GM20431 (cell line): ENCODE measurements around the gene ZNRD2.
"Not testable (repeated sequence)": the region's sequence is repeated elsewhere in the genome, so short reads cannot be mapped to it uniquely, and the experiment has no call there.

Source experiments
- in situ Hi-C: fragments of 300-500 bp; cut with MseI, MboI; formaldehyde crosslinking; loops from one replicate; pipeline ENCODE4 v1.15.0; 2020; ENCODE audit warnings: low sequenced_read_pairs; ENCODE audit not compliant: unreplicated experiment

ZNRD2 gene, protein sequence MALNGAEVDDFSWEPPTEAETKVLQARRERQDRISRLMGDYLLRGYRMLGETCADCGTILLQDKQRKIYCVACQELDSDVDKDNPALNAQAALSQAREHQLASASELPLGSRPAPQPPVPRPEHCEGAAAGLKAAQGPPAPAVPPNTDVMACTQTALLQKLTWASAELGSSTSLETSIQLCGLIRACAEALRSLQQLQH

DNA sequence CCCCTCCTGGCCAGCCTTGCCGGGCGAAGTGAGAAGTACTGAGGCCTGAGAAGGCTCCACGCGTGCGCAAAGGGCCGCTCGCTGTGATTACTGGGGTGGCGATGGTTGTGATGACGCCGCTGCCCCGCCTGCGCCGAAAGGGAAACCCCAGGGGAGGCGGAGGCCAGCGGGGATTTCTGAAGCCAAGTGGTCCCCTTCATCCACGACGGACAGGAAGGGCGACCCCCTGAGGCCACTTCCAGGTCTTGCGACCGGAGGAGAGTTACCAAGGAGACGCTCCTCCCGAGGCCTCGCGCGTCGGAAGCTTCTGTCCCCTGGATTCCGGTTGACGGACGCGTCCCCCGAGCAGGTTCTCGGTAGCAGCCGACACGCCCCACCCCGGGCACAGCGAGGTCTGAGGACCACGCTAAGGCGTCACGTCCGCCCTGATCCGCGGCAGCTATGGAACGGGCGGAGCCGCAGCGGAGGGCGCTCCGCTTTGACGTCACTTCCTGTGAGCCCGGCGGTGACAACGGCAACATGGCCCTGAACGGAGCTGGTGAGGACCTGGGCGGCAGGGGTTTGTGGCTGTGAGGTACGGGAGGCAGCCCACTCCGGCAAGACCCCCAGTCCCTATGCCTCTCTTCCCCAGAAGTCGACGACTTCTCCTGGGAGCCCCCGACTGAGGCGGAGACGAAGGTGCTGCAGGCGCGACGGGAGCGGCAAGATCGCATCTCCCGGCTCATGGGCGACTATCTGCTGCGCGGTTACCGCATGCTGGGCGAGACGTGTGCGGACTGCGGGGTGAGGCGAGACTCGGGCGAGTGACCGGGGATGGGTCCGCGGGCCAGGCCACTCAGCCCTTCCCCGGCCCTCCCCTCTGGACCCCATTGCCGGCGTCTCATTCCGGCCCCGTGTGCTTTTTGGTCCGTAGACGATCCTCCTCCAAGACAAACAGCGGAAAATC is at the start of gene ZNRD2:
Gene ZNRD2 (plus strand): TSS at position 505 of the 946 bp plus-strand sequence. CDS start 15 bp downstream, at position 520.
- in situ Hi-C loops, result no loop called here

DNA sequence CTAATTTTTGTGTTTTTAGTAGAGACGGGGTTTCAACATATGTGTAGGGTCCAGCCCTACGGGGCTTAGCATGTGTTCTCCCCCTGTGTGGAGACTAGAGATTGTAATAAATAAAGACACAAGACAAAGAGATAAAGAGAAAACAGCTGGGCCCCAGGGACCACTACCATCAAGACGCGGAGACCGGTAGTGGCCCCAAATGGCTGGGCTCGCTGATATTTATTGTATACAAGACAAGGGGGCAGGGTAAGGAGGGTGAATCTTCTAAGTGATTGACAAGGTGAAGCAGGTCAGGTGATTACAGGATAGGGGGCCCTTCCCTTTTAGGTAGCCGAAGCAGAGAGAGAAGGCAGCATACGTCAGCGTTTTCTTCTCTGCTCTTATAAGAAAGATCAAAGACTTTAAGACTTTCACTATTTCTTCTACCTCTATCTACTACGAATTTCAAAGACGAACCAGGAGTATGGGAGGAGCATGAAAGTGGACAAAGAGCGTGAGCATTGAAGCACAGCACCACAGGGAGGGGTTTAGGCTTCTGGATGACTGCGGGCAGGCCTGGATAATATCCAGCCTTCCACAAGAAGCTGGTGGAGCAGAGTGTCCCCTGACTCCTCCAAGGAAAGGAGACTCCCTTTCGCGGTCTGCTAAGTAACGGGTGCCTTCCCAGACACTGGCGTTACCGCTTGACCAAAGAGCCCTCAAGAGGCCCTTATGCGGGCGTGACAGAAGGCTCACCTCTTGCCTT is 48.3 kb upstream of the ZNRD2 start:
- in situ Hi-C loops, result not testable (repeated sequence)

DNA sequence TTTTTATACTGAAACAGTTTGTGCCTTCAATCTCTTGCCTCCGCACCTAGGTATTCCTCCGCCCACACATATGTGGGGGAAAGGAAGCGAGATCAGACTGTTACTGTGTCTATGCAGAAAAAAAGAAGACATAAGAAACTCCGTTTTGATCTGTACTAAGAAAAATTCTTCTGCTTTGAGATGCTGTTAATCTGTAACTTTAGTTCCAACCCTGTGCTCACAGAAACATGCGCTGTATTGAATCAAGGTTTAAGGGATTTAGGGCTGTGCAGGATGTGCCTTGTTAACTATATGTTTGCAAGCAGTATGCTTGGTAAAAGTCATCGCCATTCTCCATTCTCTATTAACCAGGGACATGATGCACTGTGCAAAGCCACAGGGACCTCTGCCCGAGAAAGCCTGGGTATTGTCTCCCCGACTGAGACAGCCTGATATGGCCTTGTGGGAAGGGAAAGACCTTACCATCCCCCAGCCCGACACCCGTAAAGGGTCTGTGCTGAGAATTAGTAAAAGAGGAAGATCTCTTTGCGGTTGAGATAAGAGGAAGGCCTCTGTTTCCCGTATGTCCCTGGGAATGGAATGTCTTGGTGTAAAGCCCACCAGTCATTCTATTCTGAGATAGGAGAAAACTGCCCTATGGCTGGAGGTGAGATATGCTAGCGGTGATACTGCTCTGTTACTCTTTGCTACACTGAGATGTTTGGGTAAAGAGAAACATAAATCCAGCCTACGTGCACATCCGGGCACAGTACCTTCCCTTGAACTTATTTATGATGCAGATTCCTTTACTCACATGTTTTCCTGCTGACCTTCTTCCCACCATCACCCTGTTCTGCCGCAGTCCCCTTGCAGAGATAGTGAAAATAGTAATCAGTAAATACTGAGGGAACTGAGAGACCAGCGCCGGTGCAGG is 47.3 kb upstream of the ZNRD2 start:
- in situ Hi-C loops, result not testable (repeated sequence)

DNA sequence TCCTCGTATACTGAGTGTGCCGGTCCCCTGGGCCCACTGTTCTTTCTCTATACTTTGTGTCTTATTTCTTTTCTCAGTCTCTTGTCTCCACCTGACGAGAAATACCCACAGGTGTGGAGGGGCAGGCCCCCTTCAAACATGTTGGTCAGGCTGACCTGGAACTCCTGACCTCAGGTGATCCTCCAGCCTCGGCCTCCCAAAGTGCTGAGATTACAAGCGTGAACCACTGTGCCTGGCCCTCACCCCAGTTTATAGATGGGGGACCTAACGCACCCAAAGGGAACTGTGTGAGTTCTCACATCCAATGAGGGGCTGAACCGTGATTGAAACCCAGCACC is 46.7 kb upstream of the ZNRD2 start:
- in situ Hi-C loops, result not testable (repeated sequence)

DNA sequence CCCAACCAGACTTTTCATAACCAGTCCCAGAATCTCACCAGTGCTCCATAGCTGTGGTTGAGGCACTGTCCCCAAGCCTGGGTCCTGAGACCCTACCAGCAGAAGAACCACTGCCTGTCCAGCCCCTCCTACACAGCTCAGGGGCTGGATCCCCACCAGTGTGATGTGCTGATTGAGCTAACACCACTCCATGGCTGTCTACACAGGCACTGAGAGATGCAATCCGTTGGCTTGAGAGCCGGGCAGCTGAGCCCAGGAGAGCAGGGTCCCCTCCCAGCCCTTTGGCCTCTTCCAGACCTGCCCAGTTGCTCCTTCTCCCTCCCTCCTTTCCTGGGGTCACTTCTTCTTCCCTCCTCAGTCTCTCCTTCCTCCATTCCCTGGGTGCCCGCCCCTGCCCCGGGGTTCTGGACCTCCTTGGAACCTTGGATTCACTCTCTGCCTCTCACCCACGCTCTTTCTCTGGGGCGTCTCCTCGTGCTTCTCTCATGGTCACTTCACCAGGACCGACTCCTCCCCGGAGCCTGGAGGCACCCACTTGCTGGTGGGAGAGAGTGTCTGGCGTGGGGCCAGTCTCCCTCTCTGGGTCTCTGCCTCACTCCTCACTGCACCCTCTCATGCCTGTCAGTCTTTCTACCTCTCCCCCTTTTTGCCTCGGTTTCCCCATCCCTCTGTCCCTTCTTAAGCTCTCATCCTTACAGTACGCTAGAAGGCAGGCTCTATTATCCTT is 46.1 kb upstream of the ZNRD2 start:
- in situ Hi-C loops, result no loop called here

DNA sequence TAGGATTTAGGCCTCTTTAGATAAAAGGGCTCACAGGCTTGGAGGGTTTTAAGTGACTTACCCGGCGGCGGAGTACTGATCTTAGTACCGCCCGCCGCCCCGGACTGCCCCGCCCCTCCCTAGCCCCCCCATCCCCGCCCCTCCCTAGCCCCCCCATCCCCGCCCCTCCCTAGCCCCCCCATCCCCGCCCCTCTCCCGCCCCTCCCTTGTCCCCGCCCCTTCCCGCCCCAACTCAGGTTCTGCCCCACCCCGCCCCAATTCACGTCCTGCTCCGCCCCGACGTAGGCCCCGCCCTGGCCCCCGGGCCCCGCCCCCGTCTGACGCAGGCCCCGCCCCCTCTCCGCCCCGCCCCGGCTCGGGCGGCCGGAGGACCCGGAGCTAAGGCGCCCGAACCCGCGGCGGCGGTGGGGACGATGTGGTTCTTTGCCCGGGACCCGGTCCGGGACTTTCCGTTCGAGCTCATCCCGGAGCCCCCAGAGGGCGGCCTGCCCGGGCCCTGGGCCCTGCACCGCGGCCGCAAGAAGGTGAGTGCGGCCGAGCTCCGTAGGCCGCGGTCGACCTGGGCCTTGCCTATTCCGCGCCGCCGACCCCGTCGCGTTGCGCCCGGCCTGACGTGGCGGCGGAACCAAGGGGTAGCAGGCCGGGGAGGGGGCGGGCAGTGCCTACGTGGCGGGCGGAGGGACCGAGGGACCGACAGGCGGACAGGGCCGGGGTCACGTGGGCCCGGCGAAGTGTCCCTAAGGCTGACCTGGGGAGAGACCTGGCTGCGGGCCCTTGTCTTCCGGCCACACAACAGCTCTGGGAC is 45.3 kb upstream of the ZNRD2 start, which contains the start of gene SCYL1:
Gene SCYL1 (plus strand): TSS at position 343 of the 805 bp plus-strand sequence. CDS start 71 bp downstream, at position 414.
- in situ Hi-C loops, result no loop called here

DNA sequence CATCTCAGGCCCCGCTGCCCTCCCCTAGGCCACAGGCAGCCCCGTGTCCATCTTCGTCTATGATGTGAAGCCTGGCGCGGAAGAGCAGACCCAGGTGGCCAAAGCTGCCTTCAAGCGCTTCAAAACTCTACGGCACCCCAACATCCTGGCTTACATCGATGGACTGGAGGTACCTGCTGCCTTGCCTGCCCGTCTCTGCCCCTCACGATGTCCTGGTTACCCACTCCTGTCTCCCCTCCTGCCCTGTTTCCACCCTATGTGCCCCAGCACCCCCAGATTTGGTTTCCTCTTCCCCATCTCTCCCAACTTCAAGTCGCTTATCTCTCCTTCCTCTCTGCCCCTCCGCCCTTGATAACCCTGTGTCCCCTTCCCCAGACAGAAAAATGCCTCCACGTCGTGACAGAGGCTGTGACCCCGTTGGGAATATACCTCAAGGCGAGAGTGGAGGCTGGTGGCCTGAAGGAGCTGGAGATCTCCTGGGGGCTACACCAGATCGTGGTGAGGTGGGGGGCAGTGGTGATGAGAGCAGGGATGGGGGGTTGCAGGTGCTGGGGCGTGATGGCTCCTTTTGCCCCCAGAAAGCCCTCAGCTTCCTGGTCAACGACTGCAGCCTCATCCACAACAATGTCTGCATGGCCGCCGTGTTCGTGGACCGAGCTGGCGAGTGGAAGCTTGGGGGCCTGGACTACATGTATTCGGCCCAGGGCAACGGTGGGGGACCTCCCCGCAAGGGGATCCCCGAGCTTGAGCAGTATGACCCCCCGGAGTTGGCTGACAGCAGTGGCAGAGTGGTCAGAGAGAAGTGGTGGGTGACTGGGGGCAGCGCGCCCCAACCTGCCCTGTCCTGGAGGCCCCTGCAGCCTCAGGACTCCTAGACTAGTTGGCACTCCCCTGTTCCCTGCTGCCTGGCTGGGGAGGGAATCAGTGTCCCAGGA is 44.5 kb upstream of the ZNRD2 start:
- in situ Hi-C loops, result no loop called here

DNA sequence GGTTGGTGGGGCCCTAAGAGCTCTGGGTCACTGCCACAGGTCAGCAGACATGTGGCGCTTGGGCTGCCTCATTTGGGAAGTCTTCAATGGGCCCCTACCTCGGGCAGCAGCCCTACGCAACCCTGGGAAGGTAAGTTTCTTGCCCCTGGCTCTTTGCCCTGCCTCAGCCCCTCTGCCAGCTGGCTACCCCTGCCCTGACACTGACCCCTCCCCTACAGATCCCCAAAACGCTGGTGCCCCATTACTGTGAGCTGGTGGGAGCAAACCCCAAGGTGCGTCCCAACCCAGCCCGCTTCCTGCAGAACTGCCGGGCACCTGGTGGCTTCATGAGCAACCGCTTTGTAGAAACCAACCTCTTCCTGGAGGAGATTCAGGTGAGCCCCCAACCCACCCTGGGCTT is 43.5 kb upstream of the ZNRD2 start:
- in situ Hi-C loops, result no loop called here

DNA sequence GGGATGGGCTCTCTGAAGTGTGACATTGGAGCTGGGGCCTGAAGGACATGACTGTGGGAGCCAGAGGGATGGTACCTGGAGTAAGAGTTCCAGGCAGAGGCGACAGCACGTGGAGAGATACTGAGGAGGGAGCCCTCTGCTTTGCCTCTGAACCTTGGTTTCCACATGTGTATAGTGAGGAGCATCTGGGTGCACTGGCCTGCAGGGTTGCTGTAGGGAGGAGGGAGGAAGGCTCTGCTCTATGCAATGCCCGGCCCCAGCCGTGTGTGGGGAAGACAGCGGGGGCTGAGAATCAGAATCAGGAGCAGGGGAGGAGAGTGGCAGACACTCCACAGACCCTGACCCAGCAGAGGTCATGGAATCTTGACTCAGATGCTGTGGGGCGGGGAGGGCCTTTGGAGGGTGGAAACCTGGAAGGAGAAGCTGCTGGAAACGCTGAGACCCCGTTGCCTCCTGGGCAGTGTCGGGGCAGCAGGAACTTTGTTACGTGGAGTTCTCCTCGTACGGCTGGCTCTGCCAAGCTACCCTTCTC is 41.4 kb upstream of the ZNRD2 start:
- in situ Hi-C loops, result no loop called here

DNA sequence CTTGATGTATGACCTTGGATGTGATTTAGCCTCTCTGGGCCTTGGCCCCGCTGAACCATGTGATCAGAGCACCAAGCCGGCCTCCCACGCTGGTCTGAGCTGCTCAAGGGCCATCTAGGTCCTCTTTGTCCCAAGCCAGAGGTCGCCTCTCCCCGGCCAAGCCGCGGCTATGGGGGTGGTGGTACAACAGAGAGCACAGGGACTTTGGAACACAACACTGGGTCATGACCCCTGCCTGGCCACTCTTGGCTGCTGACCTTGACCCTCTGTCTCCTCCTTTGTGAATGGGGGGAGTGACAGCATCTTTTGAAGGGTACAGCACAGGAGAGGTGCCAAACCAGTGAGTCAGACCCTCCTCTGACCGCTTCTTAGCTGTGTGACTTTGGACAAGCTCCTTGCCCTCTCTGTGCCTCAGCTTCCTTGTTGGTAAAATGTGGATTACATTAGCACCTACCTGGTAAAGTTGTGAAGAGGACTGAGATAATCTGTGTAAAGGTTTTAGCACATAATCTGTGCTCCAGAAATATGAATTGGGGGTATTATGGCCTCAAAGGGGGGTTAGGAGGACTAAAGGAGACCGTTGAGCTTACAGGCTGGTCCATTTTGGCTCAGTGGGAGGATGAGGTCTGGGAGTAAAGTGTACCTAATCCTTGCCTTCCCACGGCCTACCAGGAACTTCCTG is 40.7 kb upstream of the ZNRD2 start:
- in situ Hi-C loops, result no loop called here

DNA sequence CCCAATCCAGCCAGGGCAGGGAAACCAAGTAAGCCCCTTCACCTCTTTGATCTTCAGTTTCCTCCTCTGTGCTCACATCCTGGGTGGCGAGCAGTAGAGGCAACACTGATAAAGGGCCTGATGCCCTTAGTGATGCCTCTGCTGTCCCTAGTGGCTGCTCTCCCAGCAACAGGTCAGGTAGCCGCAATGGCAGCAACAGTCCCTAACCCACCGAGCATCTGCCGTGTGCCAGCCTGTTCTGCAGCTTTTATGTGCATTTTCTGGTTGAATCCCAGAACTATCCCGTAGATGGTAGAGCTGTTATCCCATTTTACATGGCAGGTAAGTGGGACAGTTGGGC is 40.1 kb upstream of the ZNRD2 start:
- in situ Hi-C loops, result no loop called here

DNA sequence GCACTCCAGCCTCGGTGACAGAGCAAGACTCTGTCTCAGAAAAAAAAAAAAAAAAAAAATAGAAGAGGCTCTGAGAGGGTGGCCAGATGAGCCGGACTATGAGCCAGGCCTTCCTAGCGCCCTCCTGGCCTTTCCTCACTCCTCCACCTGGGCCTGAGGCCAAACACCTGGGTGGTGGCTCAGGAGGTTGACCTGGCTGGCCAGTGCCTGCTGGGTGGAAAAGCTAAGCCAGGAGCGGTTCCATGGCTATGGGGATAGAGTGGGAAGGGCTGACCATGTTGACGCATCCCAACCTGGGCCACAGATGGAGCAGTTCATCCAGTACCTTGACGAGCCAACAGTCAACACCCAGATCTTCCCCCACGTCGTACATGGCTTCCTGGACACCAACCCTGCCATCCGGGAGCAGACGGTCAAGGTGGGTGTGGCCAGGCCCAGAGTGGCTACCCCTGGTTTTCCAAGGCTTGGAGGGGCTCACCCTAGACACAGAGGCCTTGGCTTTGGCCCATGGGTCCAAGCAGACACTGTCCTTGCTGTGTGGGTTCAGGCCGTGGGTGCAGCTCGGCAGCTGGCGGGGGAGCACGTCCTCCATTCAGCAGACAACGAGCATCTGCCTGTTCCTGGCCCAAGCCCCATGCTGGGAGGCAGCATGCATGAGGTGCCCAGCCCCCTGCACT is 37.8 kb upstream of the ZNRD2 start:
- in situ Hi-C loops, result no loop called here

DNA sequence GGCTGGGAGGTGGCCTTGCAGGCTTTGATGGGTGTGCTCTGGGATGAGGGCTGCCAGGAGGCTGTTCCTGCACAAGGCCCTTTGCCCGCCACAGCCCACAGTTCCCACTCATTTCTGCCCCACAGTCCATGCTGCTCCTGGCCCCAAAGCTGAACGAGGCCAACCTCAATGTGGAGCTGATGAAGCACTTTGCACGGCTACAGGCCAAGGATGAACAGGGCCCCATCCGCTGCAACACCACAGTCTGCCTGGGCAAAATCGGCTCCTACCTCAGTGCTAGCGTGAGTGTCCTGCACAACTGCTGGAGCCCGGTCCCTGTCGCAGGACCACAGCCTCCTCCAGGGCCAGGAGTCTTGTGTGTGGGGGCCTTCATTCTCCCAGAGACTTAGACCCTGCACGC is 35.2 kb upstream of the ZNRD2 start:
- in situ Hi-C loops, result no loop called here

DNA sequence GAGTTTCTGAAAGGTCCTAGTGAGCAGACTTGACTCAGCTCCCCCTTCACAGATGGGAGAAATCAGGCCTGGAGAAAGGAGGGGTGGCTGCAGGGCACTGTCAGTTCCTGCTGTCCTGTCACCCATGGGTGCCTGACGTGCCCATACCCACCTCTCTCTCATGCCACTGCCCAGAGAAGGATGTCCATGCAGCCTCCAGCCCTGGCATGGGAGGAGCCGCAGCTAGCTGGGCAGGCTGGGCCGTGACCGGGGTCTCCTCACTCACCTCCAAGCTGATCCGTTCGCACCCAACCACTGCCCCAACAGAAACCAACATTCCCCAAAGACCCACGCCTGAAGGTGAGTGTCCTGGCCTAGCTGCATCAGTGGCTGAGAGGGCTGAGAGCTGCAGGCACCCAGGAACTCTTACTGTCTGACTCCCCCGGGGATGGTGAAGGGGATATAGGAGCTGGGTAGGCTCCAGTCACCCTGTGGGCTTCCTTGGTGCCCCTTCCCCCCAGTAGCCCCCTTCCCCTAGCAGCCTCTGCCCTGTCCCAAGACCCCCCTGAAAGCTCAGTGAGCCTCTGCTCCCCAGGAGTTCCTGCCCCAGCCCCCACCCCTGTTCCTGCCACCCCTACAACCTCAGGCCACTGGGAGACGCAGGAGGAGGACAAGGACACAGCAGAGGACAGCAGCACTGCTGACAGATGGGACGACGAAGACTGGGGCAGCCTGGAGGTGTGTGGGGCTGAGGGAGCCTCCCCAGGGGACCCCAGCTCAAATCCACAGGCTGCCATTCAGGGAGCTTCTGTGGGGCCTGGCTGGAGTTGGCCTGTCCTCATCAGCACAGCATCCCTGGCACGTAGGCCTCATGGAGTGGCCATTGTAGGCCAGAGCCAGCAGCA is 33.6 kb upstream of the ZNRD2 start:
- in situ Hi-C loops, result no loop called here

DNA sequence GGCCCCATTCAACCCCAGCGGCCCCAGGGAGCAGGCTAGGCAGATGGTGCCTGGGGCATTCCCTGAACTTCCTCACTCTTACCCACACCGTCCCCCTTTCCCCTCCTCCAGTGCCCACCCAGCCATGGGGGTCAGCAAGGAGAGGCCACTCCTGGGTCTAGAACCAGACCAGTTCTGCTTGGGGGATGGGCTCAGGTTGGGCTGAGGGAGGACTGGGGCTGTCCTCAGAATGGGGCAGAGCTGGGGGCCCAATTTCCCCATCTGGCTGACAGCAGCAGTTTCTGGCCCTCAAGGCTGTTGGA is 33.0 kb upstream of the ZNRD2 start:
- in situ Hi-C loops, result no loop called here
